Prostate gland (tissue), 2 donors: ENCODE data around the gene TUBB2B.

Source experiments
- POLR2AphosphoS5 ChIP-seq: sonication (generic); formaldehyde crosslinking; IDR thresholded peaks from one replicate; pipeline ENCODE4 v1.6.1; 2017; ENCODE audit warnings: antibody characterized with exemption
- TF ChIP-seq, protein P1 (sequence below), 4 experiments: fragments of 200-600 bp in 2 of 4; fragments of 450-650 bp in 2 of 4; sonication (generic) in 2 of 4; IDR thresholded peaks; 1 replicate in 3 of 4; 2 replicates in 1 of 4; pipeline ENCODE4 v1.5.1; 2016 to 2019; ENCODE audit warnings: antibody characterized with exemption in 4 of 4, mild to moderate bottlenecking in 2 of 4, moderate library complexity in 2 of 4

DNA sequence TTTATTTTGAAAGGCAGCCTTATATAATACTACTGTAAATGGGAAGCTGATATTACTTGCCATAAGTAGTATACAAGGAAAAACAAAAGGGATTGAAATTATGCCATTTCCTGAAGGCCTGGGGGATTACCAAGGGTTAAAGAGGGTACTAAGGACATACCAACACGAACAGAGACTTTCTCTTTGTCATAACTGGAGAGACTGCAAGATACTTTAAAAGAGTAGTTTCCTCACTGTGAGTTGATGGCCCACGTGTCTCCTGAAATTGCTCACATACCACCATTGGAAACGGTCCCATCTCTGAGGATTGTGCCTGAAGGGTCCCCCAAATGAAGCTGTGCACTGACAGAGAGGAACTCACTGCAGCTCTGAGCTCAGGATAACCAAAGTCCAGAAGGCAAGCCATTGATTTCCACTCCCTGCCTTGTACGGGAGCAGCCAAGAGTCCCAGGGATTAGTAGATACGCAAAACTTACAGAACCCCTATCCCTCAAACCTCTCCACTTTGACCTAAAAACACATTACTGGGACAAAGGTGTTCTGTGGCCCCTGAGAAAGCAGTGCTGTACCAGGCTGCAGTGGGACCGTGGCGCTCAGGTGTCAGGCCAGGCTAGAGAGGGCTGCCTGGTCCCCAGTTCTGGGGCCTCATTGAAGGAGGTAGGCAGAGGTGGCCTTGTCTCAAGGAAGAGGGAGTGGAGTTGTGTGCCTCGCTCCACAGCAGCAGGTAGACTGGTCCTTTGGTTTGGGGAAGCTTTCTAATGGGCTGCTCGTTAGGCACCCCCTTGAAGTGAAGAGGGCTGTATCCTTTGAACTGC is 46.5 kb upstream of the TUBB2B start:
- TF ChIP-seq, protein P1, sequence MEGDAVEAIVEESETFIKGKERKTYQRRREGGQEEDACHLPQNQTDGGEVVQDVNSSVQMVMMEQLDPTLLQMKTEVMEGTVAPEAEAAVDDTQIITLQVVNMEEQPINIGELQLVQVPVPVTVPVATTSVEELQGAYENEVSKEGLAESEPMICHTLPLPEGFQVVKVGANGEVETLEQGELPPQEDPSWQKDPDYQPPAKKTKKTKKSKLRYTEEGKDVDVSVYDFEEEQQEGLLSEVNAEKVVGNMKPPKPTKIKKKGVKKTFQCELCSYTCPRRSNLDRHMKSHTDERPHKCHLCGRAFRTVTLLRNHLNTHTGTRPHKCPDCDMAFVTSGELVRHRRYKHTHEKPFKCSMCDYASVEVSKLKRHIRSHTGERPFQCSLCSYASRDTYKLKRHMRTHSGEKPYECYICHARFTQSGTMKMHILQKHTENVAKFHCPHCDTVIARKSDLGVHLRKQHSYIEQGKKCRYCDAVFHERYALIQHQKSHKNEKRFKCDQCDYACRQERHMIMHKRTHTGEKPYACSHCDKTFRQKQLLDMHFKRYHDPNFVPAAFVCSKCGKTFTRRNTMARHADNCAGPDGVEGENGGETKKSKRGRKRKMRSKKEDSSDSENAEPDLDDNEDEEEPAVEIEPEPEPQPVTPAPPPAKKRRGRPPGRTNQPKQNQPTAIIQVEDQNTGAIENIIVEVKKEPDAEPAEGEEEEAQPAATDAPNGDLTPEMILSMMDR (IDR thresholded peaks at IDR 0.05): no peak
- no peak for TF ChIP-seq POLR2AphosphoS5
